ENCODE results near the gene DGKB.
"Not testable (repeated sequence)": the region's sequence is repeated elsewhere in the genome, so short reads cannot be mapped to it uniquely, and the experiment has no call there.

DGKB gene

DNA sequence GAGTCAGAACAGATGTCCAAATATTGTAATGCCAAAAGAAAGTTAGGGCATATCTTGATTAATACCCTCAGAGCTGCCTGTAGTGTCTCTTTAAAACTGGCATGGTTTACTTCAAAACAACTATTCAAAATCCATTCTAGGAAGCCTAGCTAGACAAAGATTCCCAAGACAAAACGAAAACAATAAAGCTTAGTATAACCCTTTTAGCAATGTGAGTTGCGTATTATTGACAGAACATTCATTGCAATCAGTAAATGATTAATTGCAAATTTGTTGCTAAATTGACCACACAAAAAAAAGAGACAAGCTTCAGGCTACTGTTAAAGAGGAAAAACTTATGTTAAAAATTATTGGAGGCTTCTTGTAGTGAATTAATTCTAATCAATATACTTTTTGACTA lies 406.9 kb downstream of the DGKB start:
- Histone ChIP-seq H3K27me3 (replicated peaks; ENCODE audit: control insufficient read depth, insufficient read depth, low read length, poor library complexity, severe bottlenecking) (no peaks in the 10 kb centered on the region), H3K4me1 (ENCODE audit: control insufficient read depth, insufficient read depth, low read length, poor library complexity, severe bottlenecking) (no peaks in the 10 kb centered on the region), H3K4me3 (ENCODE audit: insufficient read depth, low read depth, low read length, poor library complexity, severe bottlenecking) (no peak overlapping the region), H3K36me3 (ENCODE audit: control insufficient read depth, insufficient read depth, low read length) (no peaks in the 10 kb centered on the region), H3K27ac (ENCODE audit: insufficient read depth, low read length, poor library complexity, severe bottlenecking) (no peak overlapping the region), H3K9me3 (ENCODE audit: control insufficient read depth, low read length) (no peaks in the 10 kb centered on the region)
- DNase-seq: no peak

GRCh38 chr7:14487701-14488395 lies 414.7 kb downstream of the DGKB start:
- no peaks in the 10 kb centered on the region for H3K27me3 ChIP-seq (replicated peaks; ENCODE audit: control insufficient read depth, insufficient read depth, low read length, poor library complexity, severe bottlenecking)
- no peaks in the 10 kb centered on the region for H3K36me3 ChIP-seq (ENCODE audit: control insufficient read depth, insufficient read depth, low read length)
- H3K9me3 ChIP-seq (ENCODE audit: control insufficient read depth, low read length): no peaks in the 10 kb centered on the region
- DNase-seq: no peak
- no peak overlapping the region for H3K4me3 ChIP-seq (ENCODE audit: insufficient read depth, low read depth, low read length, poor library complexity, severe bottlenecking)
- no peaks in the 10 kb centered on the region for H3K4me1 ChIP-seq (ENCODE audit: control insufficient read depth, insufficient read depth, low read length, poor library complexity, severe bottlenecking)
- no peak overlapping the region for H3K27ac ChIP-seq (ENCODE audit: insufficient read depth, low read length, poor library complexity, severe bottlenecking)

DNA sequence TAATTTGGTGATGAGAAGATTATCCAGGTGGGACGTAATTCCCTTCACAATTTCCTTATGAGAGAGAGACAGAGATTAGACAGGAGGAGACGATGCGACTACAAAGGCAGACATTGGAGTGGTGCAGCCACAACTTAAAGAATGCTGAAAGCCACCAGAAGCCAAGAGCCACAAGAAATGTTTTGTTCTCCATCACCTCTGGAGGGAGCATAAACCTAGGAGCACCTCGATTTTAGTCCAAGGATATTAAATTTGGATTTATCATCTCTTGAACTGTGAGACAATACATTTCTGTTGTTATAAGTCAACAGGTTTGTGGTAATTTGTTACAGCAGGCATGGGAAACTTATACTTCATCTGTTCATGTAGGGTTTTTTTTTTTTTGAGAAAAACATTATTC lies 418.9 kb downstream of the DGKB start:
- H3K27ac ChIP-seq (ENCODE audit: insufficient read depth, low read length, poor library complexity, severe bottlenecking): no peak overlapping the region
- no peaks in the 10 kb centered on the region for H3K36me3 ChIP-seq (ENCODE audit: control insufficient read depth, insufficient read depth, low read length)
- H3K27me3 ChIP-seq (replicated peaks; ENCODE audit: control insufficient read depth, insufficient read depth, low read length, poor library complexity, severe bottlenecking): no peaks in the 10 kb centered on the region
- H3K4me3 ChIP-seq (ENCODE audit: insufficient read depth, low read depth, low read length, poor library complexity, severe bottlenecking): no peak overlapping the region
- no peaks in the 10 kb centered on the region for H3K9me3 ChIP-seq (ENCODE audit: control insufficient read depth, low read length)
- no peaks in the 10 kb centered on the region for H3K4me1 ChIP-seq (ENCODE audit: control insufficient read depth, insufficient read depth, low read length, poor library complexity, severe bottlenecking)
- no peak for DNase-seq

GRCh38 chr7:14480281-14480680 lies 422.3 kb downstream of the DGKB start:
- H3K27ac ChIP-seq (ENCODE audit: insufficient read depth, low read length, poor library complexity, severe bottlenecking): no peak overlapping the region
- H3K27me3 ChIP-seq (replicated peaks; ENCODE audit: control insufficient read depth, insufficient read depth, low read length, poor library complexity, severe bottlenecking): no peaks in the 10 kb centered on the region

DNA sequence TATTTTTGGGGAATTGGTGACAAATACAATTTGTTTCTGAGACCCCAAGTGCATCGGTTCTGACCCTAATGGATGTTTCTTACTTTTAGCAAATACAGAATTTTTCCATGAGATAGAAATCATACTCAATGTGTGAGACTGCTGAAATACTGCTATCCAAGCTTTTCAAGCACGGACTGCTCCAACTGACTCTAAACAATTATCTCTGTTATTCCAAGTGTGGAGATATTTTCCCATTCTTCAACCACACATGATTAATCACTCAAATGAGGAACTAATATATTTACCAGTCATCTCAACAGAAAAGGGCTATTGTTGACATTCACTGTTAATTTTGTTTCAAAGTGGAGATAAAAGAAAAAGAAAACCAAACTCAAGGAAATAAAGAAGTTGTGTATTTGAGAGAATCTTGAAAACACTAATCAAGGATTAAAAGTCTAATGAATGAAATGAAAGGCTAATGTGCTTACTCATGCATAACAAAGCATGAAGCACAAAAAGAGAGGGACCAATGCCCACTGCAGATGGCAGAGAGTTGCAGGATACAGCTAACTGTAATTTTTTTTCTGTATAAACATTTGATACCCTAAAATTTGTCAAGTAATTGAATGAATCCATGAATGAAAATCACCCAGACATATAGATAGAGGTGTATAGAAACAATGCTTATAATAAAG lies 423.6 kb downstream of the DGKB start:
- Histone ChIP-seq H3K4me1 (ENCODE audit: control insufficient read depth, insufficient read depth, low read length, poor library complexity, severe bottlenecking) (no peaks in the 10 kb centered on the region), H3K4me3 (ENCODE audit: insufficient read depth, low read depth, low read length, poor library complexity, severe bottlenecking) (no peak overlapping the region), H3K27me3 (replicated peaks; ENCODE audit: control insufficient read depth, insufficient read depth, low read length, poor library complexity, severe bottlenecking) (no peaks in the 10 kb centered on the region), H3K36me3 (ENCODE audit: control insufficient read depth, insufficient read depth, low read length) (no peaks in the 10 kb centered on the region), H3K9me3 (ENCODE audit: control insufficient read depth, low read length) (no peaks in the 10 kb centered on the region), H3K27ac (ENCODE audit: insufficient read depth, low read length, poor library complexity, severe bottlenecking) (no peak overlapping the region)
- no peak for DNase-seq

More at GRCh38 chr7:14480281-14480680, 422.3 kb downstream of the DGKB start:
- no peak for DNase-seq
- Histone ChIP-seq H3K4me3 (ENCODE audit: insufficient read depth, low read depth, low read length, poor library complexity, severe bottlenecking) (no peak overlapping the region), H3K9me3 (ENCODE audit: control insufficient read depth, low read length) (no peaks in the 10 kb centered on the region), H3K36me3 (ENCODE audit: control insufficient read depth, insufficient read depth, low read length) (no peaks in the 10 kb centered on the region), H3K4me1 (ENCODE audit: control insufficient read depth, insufficient read depth, low read length, poor library complexity, severe bottlenecking) (no peaks in the 10 kb centered on the region)

DNA sequence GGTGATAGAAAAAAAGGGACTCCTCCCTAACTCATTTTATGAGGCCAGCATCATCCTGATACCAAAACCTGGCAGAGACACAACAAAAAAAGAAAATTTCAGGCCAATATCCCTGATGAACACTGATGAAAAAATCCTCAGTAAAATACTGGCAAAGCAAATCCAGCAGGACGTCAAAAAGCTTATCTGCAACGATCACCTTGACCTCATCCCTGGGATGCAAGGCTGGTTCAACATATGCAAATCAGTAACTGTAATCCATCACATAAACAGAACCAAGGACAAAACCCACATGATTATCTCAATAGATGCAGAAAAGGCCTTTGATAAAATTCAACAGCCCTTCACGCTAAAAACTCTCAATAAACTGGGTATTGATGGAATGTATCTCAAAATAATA lies 440.8 kb downstream of the DGKB start:
- H3K4me3 ChIP-seq (ENCODE audit: insufficient read depth, low read depth, low read length, poor library complexity, severe bottlenecking); H3K4me1 ChIP-seq (ENCODE audit: control insufficient read depth, insufficient read depth, low read length, poor library complexity, severe bottlenecking); H3K27me3 ChIP-seq (replicated peaks; ENCODE audit: control insufficient read depth, insufficient read depth, low read length, poor library complexity, severe bottlenecking); DNase-seq; H3K9me3 ChIP-seq (ENCODE audit: control insufficient read depth, low read length); H3K36me3 ChIP-seq (ENCODE audit: control insufficient read depth, insufficient read depth, low read length); H3K27ac ChIP-seq (ENCODE audit: insufficient read depth, low read length, poor library complexity, severe bottlenecking): not testable (repeated sequence)

DNA sequence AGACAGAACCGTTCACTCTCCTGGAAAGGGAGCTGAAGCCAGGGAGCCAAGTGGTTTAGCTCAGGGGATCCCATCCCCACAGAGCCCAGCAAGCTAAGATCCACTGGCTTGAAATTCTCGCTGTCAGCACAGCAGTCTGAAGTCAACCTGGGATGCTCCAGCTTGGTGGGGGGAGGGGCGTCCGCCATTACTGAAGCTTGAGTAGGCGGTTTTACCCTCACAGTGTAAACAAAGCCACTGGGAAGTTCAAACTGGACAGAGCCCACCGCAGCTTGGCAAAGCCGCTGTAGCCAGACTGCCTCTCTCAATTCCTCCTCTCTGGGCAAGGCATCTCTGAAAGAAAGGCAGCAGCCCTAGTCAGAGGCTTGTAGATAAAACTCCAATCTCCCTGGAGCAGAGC lies 443.7 kb downstream of the DGKB start:
- not testable (repeated sequence) for H3K36me3 ChIP-seq (ENCODE audit: control insufficient read depth, insufficient read depth, low read length); H3K9me3 ChIP-seq (ENCODE audit: control insufficient read depth, low read length); DNase-seq

GRCh38 chr7:14457568-14458453 lies 444.7 kb downstream of the DGKB start:
- no peaks in the 10 kb centered on the region for H3K36me3 ChIP-seq (ENCODE audit: control insufficient read depth, insufficient read depth, low read length)
- peak in 2 of 3 donors; percentile 7 to 27 for DNase-seq
- H3K4me3 ChIP-seq (ENCODE audit: insufficient read depth, low read depth, low read length, poor library complexity, severe bottlenecking): no peak overlapping the region

More for the DNA sequence above, 443.7 kb downstream of the DGKB start:
- not testable (repeated sequence) for H3K27ac ChIP-seq (ENCODE audit: insufficient read depth, low read length, poor library complexity, severe bottlenecking); H3K4me3 ChIP-seq (ENCODE audit: insufficient read depth, low read depth, low read length, poor library complexity, severe bottlenecking); H3K4me1 ChIP-seq (ENCODE audit: control insufficient read depth, insufficient read depth, low read length, poor library complexity, severe bottlenecking); H3K27me3 ChIP-seq (replicated peaks; ENCODE audit: control insufficient read depth, insufficient read depth, low read length, poor library complexity, severe bottlenecking)

DNA sequence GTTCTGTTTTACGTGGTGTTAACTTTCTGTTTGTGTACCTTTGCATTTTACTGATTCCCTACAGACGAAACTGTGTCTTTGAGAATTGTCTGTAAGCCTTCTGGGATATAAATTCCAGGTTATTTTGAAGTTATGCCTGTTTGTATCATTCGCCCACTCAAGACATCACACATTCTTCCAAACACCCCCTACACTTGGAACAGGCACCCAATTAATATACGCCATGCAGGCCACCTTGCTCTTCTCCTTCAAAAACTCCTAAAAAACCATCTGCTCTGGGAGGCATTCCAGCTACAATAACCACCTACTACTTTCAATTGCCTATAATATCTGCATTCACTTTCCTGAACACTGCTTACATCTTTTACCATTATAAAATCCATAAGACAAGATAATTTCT lies 453.3 kb downstream of the DGKB start:
- Histone ChIP-seq H3K4me3 (ENCODE audit: insufficient read depth, low read depth, low read length, poor library complexity, severe bottlenecking) (no peak overlapping the region), H3K9me3 (ENCODE audit: control insufficient read depth, low read length) (no peaks in the 10 kb centered on the region), H3K36me3 (ENCODE audit: control insufficient read depth, insufficient read depth, low read length) (no peaks in the 10 kb centered on the region), H3K27me3 (replicated peaks; ENCODE audit: control insufficient read depth, insufficient read depth, low read length, poor library complexity, severe bottlenecking) (no peaks in the 10 kb centered on the region), H3K4me1 (ENCODE audit: control insufficient read depth, insufficient read depth, low read length, poor library complexity, severe bottlenecking) (no peaks in the 10 kb centered on the region), H3K27ac (ENCODE audit: insufficient read depth, low read length, poor library complexity, severe bottlenecking) (no peak overlapping the region)
- DNase-seq: no peak

More at GRCh38 chr7:14457568-14458453, 444.7 kb downstream of the DGKB start:
- no peak overlapping the region for H3K27ac ChIP-seq (ENCODE audit: insufficient read depth, low read length, poor library complexity, severe bottlenecking)
- no peaks in the 10 kb centered on the region for H3K4me1 ChIP-seq (ENCODE audit: control insufficient read depth, insufficient read depth, low read length, poor library complexity, severe bottlenecking)
- no peaks in the 10 kb centered on the region for H3K9me3 ChIP-seq (ENCODE audit: control insufficient read depth, low read length)
- no peaks in the 10 kb centered on the region for H3K27me3 ChIP-seq (replicated peaks; ENCODE audit: control insufficient read depth, insufficient read depth, low read length, poor library complexity, severe bottlenecking)

DNA sequence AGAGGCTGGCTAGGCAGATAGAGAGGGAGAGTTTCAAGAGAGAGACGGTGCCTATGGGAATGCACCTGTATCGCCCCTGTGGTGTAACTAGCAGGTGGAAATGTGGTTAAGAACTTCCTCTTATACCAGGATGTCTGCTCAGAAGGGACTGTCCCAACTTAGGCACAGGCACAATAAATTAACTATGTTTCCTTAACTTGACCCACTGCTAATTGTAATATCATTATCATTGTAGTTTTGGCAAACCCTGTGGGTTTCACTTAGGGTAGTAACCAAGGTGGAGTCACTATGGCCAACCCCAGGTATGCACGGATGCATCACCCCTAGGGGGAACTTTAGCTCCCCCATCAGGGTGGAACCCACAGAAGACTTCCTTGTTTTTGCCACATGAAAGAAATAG lies 455.7 kb downstream of the DGKB start:
- DNase-seq: no peak

More for the DNA sequence above, 455.7 kb downstream of the DGKB start:
- H3K9me3 ChIP-seq (ENCODE audit: control insufficient read depth, low read length): no peaks in the 10 kb centered on the region
- no peaks in the 10 kb centered on the region for H3K27me3 ChIP-seq (replicated peaks; ENCODE audit: control insufficient read depth, insufficient read depth, low read length, poor library complexity, severe bottlenecking)
- H3K4me1 ChIP-seq (ENCODE audit: control insufficient read depth, insufficient read depth, low read length, poor library complexity, severe bottlenecking): no peaks in the 10 kb centered on the region
- H3K27ac ChIP-seq (ENCODE audit: insufficient read depth, low read length, poor library complexity, severe bottlenecking): no peak overlapping the region
- H3K36me3 ChIP-seq (ENCODE audit: control insufficient read depth, insufficient read depth, low read length): no peaks in the 10 kb centered on the region
- no peak overlapping the region for H3K4me3 ChIP-seq (ENCODE audit: insufficient read depth, low read depth, low read length, poor library complexity, severe bottlenecking)

Data from effector memory CD4-positive, alpha-beta T cell (primary cell).